Fibroblast of lung (primary cell): ENCODE measurements around the gene ANKFN1.

Experiments
- CTCF ChIP-seq, 2 donors: IDR thresholded peaks in 1 of 2; conservative IDR thresholded peaks in 1 of 2; 1 replicate in 1 of 2; 2 replicates in 1 of 2; pipeline ENCODE4 v1.5.1; 2011 to 2012; ENCODE audit warnings: low read length in 2 of 2, control low read depth in 1 of 2, inconsistent platforms in 1 of 2, low read depth in 1 of 2, mild to moderate bottlenecking in 1 of 2
- EZH2 ChIP-seq: IDR thresholded peaks from 2 replicates; pipeline ENCODE4 v1.5.1; 2012; ENCODE audit warnings: low read length, control low read depth, mild to moderate bottlenecking; ENCODE audit errors: missing control alignments

- TF ChIP-seq CTCF (conservative IDR thresholded peaks at IDR 0.05 in 1 of 2, IDR thresholded peaks at IDR 0.05 in 1 of 2; ENCODE audit: low read depth in 1 of 2, low read length in 2 of 2) = no peak
- no peak for TF ChIP-seq EZH2
These were observed 327.2 kb downstream of the ANKFN1 start for GRCh38 chr17:56480501-56480900.
